GM18907 (cell line): Measurements from ENCODE around the gene CENPA.
"Not testable (repeated sequence)": the region's sequence is repeated elsewhere in the genome, so short reads cannot be mapped to it uniquely, and the experiment has no call there.

Experiments
- ATAC-seq: cut with Tn5 transposase; IDR thresholded peaks from one replicate; pipeline ENCODE4 v1.9.1; 2021; ENCODE audit warnings: mild to moderate bottlenecking, moderate library complexity; ENCODE audit not compliant: unreplicated experiment

CENPA gene

GRCh38 chr2:26786207-26787028 is 562 bp downstream of the CENPA start:
- peak; percentile 28 for ATAC-seq

DNA sequence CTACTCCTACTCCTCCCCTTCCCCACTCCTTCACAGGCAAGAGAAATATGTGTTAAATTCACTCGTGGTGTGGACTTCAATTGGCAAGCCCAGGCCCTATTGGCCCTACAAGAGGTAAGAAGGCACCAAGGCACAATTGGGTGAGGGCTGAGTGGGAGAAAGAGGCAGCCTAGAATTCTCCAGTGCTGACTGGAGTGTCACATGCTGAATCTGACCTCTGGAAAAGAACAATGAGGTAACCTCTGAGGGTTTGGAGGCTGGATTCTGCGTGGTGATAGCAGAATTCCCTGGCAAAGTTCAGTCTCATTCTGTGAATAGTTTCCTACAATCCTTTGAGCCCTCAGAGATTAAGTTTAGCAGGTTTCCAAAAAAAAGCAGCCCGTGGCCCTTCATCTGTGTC is 6.9 kb downstream of the CENPA start:
- no peak for ATAC-seq

DNA sequence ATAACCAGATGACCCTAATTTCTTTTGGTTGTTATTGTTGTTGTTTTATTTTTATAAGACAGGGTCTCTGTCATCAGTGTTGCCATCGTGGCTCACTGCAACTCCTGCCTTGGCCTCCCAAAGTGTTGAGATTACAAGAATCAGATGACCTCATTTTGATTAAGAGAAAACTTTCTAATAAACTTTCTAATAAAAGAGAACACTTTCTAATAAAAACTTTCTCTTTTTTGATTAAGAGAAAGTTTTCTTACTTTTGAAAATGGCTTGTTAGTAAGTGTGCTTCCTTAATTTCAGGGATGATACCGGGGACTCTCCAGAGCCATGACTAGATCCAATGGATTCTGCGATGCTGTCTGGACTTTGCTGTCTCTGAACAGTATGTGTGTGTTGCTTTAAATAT is 7.7 kb downstream of the CENPA start:
- ATAC-seq = no peak

- not testable (repeated sequence) for ATAC-seq
Observed at GRCh38 chr2:26795135-26795534, 9.3 kb downstream of the CENPA start.

DNA sequence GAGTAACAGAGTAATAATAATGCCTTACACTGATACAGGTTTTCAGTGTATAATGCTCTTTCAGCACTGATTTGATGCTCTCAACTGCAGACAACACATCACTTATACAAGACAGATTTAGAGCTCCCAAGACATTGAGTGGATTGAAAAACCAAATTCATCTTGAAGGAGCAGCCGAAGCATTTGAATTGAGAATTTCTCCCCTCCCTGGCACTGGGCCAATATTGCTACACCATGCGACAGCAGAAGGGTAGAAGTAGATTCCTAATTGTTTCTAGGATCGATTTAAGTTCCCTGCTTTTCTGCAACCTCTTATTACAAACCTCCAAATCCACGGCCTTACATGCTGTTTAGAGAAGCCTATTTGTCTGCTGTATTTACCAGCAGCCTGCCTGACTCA is 15.5 kb downstream of the CENPA start:
- no peak for ATAC-seq

- no peak for ATAC-seq
Observed at GRCh38 chr2:26801796-26802195, 15.9 kb downstream of the CENPA start.

DNA sequence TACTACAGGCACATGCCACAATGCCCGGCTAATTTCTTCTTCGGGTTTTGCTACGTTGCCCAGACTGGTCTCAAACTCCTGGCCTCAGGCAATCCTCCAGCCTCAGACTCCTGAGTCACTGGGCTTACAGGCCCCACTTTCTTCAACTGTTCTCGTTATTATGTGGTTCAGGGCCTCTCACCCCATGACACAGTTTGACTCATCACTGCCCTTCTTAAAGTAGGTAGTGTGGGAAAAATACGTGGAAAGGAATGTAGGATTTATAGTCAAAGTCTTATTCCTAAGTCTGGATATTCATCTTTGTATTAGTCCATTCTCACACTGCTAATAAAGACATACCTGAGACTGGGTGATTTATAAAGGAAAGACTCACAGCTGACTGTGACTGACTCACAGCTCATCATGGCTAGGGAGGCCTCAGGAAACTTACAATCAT is 19.4 kb downstream of the CENPA start:
- no peak for ATAC-seq

DNA sequence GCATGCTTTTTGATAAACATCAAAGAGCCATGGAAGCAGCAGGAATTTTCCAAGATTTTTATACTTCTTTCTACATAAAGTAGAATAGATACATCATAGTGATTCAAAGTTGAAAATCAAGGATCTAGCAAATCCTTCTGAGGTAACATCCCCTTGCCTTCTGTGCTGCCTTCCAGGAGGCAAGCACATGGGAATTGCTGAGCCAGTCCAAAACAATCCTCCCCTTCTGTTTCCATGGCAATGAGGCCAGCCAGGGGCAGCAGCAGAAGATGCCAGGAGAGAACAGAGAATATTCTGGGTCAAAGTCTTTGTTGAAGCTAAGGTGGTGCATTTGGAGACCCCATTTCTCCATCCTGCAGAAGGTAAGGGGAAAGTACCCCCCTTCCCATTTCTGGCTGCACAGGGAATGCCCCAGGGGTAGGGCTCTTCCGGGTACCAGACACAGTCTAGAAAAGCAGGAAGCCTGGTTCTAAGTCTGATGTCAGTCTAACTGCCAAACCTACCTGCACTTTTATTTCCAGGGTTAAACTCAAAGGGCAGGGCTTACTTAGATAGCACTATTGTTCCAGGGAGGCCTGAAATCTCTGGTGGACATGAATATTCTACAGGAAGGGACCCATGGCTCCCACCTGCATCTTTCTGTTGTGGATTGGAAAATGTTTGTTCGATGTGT is 22.1 kb downstream of the CENPA start:
- no peak for ATAC-seq

GRCh38 chr2:26809211-26809610 is 23.4 kb downstream of the CENPA start:
- no peak for ATAC-seq

DNA sequence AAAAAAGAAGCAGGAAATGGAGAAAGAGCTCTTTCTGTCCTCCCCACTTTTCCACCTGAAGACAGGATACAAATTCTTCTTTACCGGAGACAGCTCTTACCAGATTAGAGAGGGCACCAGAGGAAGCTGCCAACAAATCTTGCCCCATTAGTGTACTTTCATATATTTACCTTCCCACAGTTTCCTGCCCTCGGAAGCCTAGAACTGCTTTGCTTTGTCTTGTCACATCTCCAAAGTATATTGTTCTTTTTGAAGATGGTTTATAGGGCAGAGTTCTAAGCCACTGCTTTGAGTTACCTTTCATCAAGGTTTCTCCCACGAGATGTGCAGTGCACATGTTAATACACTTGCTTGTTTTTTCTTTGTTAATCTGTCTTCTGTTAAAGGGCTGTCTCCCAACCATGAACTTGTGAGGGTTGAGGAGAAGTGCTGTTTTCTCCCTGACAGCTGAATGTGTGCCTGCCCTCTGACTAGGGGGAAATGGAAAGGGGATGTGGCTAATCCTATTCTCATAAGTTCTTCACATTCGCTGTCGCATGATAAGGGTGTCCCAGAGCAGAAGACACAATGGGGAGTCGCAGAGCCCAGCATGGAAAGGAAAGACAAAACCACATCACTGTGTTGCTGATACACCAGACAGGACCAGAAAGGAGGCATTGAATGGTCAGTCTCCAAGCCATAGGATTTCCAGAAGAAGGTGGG is 24.2 kb downstream of the CENPA start:
- no peak for ATAC-seq

- ATAC-seq = no peak
Observed at GRCh38 chr2:26811261-26811660, 25.4 kb downstream of the CENPA start.

- ATAC-seq = no peak
Observed at GRCh38 chr2:26811791-26812694, 26.2 kb downstream of the CENPA start.

DNA sequence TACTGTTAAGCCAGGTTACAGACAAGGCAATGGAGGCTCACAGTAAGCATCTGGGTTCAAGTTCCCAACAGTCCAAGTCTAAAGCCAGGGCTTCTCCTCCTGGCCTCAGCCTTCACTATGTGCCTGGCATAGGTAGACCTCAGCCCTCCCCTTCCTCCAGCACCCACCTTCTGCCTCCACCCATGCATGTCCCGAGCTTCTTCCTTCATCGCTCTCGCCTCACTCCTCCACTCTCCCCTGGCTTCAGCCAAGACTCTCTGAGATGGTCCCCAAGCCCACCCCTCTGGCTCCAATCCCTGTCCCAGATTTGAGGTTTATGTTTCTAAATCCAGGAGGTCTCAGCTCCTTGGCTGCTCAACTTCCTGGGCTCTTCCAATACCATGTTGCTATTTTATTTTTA is 26.9 kb downstream of the CENPA start:
- ATAC-seq = no peak

DNA sequence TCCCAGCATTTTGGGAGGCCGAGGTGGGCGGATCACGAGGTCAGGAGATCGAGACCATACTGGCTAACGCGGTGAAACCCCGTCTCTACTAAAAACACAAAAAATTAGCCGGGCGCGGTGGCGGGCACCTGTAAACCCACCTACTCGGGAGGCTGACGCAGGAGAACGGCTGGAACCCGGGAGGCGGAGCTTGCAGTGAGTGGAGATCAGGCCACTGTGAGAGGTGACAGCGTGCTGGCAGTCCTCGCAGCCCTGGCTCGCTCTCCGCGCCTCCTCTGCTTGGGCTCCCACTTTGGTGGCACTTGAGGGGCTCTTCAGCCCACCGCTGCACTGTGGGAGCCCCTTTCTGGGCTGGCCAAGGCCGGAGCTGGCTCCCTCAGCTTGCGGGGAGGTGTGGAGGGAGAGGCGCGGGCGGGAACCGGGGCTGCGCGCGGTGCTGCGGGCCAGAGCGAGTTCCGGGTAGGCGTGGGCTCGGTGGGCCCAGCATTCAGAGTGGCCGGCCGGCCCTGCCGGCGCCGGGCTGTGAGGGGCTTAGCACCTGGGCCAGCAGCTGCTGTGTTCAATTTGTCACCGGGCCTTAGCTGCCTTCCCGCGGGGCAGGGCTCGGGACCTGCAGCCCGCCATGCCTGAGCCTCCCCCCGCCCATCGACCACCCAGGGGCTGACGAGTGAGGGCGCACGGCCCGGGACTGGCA is 28.4 kb downstream of the CENPA start:
- not testable (repeated sequence) for ATAC-seq

DNA sequence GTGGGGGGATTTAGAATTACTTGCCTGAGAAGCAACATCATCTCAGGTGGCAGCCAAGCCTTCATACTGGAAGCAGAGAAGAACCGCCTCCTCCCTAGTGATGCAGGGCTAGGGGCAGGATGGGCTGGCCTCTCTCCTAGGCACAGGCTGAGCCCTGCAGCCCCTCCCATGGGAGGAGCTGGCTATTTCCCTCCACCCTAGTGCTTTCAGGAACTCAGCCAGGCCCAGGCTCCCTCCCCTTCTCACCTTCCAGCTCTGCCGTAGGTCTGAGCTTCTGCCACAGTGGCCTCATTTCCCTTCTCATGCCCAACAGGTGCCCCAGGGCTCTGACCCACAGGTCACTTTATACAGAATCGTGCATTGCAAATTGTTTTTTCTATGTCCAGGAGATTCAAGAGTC is 31.0 kb downstream of the CENPA start:
- ATAC-seq = no peak

DNA sequence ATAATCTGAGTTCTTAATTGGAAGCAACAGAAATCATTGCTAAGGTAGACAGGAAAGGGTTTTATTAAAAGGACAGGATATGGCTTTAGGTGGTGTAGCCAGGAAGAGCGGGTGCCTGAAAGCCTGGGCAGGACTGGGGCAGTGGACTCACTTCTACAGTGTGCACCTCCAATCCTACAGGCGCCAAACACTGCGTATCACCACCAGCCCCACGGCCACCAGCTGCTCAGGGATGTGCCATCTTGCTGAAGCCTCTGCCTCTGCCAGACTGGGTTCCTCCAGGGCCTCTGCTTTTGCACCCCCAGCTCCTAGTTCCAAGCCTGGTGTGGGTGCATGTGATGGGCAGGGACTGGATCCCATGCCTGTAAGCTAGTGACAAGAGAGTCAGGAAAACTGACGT is 32.4 kb downstream of the CENPA start:
- no peak for ATAC-seq

DNA sequence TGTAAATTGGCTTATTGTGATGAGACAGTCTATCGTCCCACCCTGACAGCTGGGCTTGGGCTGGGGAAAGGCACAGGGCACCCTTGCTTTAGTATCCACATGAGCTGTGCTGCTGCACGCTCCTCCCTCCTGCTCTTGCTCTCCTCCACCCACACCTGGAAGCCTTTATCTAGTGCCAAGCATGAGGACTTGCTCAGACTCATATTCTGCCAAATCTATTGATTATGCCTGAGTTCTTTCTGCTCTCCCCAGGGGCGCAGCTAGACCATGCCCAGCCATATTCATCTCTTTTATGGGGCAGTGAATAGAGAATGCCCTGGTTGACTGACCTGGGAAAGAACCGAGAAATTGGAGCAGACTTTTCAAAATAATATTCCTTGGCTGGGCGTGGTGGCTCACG is 33.1 kb downstream of the CENPA start:
- ATAC-seq = no peak

GRCh38 chr2:26820932-26821331 is 35.1 kb downstream of the CENPA start:
- ATAC-seq = no peak

DNA sequence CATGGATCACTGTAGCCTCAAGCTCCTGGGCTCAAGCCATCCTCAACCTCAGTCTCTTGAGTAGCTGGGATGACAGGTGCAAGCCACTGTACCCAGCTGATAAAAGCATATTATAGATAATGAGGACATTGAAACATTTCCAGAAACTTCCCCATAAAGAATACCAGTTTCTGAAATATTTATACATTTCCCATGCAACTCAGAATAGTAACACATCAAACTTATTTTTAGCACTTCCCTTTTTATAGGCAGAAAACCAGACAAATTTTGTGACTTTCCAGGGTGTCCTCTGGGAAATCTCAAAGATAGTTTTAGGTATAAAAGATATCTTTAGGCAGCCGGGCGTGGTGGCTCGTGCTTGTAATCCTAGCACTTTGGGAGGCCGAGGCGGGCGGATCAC is 37.0 kb downstream of the CENPA start:
- no peak for ATAC-seq
